A549 (cell line): ENCODE results near the gene DAB1. TPM values are rescaled to one million over a fixed set of nuclear protein-coding genes. Genes with fewer than 3 reads are reported as not detected.

Experiments used
- ATAC-seq, 2 experiments: fragments of 200-7000 bp in 1 of 2; fragments of >200 bp in 1 of 2; cut with Nextera tagmentation in 1 of 2; cut with Tn5 transposase in 1 of 2; 3 replicates each; pipeline versions ENCODE4 v1.8.0 to v1.9.1; 2018 to 2020; ENCODE audit warnings: mild to moderate bottlenecking in 1 of 2, moderate library complexity in 1 of 2
- CTCF ChIA-PET: fragments of 300-600 bp; sonication (Branson Sonifier 250); formaldehyde crosslinking; extraction: SDS; loops from one replicate; lab custom pipeline; 2021; ENCODE audit warnings: antibody characterized with exemption, inconsistent platforms; lab: Yijun Ruan, JAX
- POLR2A ChIA-PET: fragments of 350-600 bp; formaldehyde crosslinking; extraction: SDS; loops from one replicate; lab custom pipeline; 2021; ENCODE audit warnings: antibody characterized with exemption, inconsistent platforms; lab: Yijun Ruan, JAX
- DNase-seq, 2 experiments: peaks; one replicate each; pipeline versions ENCODE4 v3.0.0 to v3.0.0-alpha.2; 2011 to 2016; ENCODE audit warnings: low read depth in 1 of 2, low spot score in 1 of 2
- FAIRE-seq: peaks from 2 replicates; lab custom pipeline; 2011; peaks lifted over from hg19 to GRCh38; lab: Jason Lieb, UNC
- H3K27ac ChIP-seq, 2 experiments: fragments of >200 bp; sonication (Bioruptor Twin); formaldehyde crosslinking; 3 replicates each; pipeline ENCODE4 v1.5.1; 2016 to 2017
- H3K4me1 ChIP-seq: fragments of >200 bp; sonication (Bioruptor Twin); formaldehyde crosslinking; 3 replicates; pipeline ENCODE4 v1.6.1; 2016
- H3K4me2 ChIP-seq: fragments of >200 bp; sonication (Bioruptor Twin); formaldehyde crosslinking; 3 replicates; pipeline ENCODE4 v1.6.1; 2016
- H3K4me3 ChIP-seq: fragments of >200 bp; sonication (Bioruptor Twin); formaldehyde crosslinking; 3 replicates; pipeline ENCODE4 v1.5.1; 2016
- H3K9me3 ChIP-seq: fragments of >200 bp; sonication (Bioruptor Twin); formaldehyde crosslinking; 3 replicates; pipeline ENCODE4 v1.6.1; 2016
- BCL3 ChIP-seq: fragments of >200 bp; sonication (Bioruptor Twin); formaldehyde crosslinking; IDR thresholded peaks from 3 replicates; pipeline ENCODE4 v1.6.1; 2016
- CHD4 ChIP-seq: fragments of 200-600 bp; sonication (generic); IDR thresholded peaks from 2 replicates; pipeline ENCODE4 v1.6.1; 2016; ENCODE audit warnings: antibody characterized with exemption, mild to moderate bottlenecking, borderline replicate concordance
- CTCF ChIP-seq: fragments of >200 bp; sonication (Bioruptor Twin); formaldehyde crosslinking; IDR thresholded peaks from 3 replicates; pipeline ENCODE4 v1.5.1; 2016
- ELK1 ChIP-seq: fragments of 150-350 bp; IDR thresholded peaks from 2 replicates; pipeline ENCODE4 v1.6.1; 2014; ENCODE audit warnings: low read depth, mild to moderate bottlenecking, low read length
- EP300 ChIP-seq, 2 experiments: fragments of >200 bp; sonication (Bioruptor Twin); formaldehyde crosslinking; IDR thresholded peaks; 2 replicates in 1 of 2; 3 replicates in 1 of 2; pipeline ENCODE4 v1.6.1; 2016 to 2017
- FOSB ChIP-seq: fragments of 250-450 bp; sonication (Bioruptor Pico); IDR thresholded peaks from 2 replicates; pipeline ENCODE4 v1.5.0; 2020; ENCODE audit warnings: mild to moderate bottlenecking, moderate library complexity
- FOXS1 ChIP-seq: fragments of 250-450 bp; sonication (Bioruptor Pico); IDR thresholded peaks from 2 replicates; pipeline ENCODE4 v1.5.0; 2020; ENCODE audit warnings: mild to moderate bottlenecking, moderate library complexity
- GATA3 ChIP-seq: IDR thresholded peaks from 2 replicates; pipeline ENCODE4 v1.6.1; 2012; ENCODE audit warnings: borderline replicate concordance
- HDAC2 ChIP-seq: fragments of 200-600 bp; sonication (generic); IDR thresholded peaks from 2 replicates; pipeline ENCODE4 v1.6.1; 2016
- HMGXB4 ChIP-seq: fragments of 250-450 bp; sonication (Bioruptor Pico); IDR thresholded peaks from 2 replicates; pipeline ENCODE4 v1.5.0; 2021; ENCODE audit warnings: mild to moderate bottlenecking, moderate library complexity, borderline replicate concordance
- KDM1A ChIP-seq: fragments of 200-600 bp; sonication (generic); IDR thresholded peaks from 2 replicates; pipeline ENCODE4 v1.6.1; 2016; ENCODE audit warnings: low read depth, mild to moderate bottlenecking
- MYC ChIP-seq: IDR thresholded peaks from 2 replicates; pipeline ENCODE4 v1.6.1; 2012; ENCODE audit warnings: mild to moderate bottlenecking, inconsistent platforms, low read length, improper control_type of control experiment, borderline replicate concordance
- NFE2L2 ChIP-seq: fragments of 150-350 bp; conservative IDR thresholded peaks from 2 replicates; pipeline ENCODE4 v1.6.1; 2014; ENCODE audit warnings: low read length
- NPAS2 ChIP-seq: fragments of 250-450 bp; sonication (Bioruptor Pico); IDR thresholded peaks from 2 replicates; pipeline ENCODE4 v1.8.0; 2022; ENCODE audit warnings: mild to moderate bottlenecking, moderate library complexity, borderline replicate concordance
- NR3C1 ChIP-seq: fragments of >200 bp; sonication (Bioruptor Twin); formaldehyde crosslinking; IDR thresholded peaks from 3 replicates; pipeline ENCODE4 v1.6.1; 2017
- PHF8 ChIP-seq: fragments of 200-600 bp; sonication (generic); IDR thresholded peaks from 2 replicates; pipeline ENCODE4 v1.6.1; 2016; ENCODE audit warnings: low read depth, mild to moderate bottlenecking, antibody characterized with exemption, moderate library complexity, borderline replicate concordance
- RFX5 ChIP-seq: fragments of 450-650 bp; IDR thresholded peaks from 2 replicates; pipeline ENCODE4 v1.7.1; 2014; ENCODE audit warnings: antibody characterized with exemption, mild to moderate bottlenecking, moderate library complexity
- TFCP2L1 ChIP-seq: fragments of 250-450 bp; sonication (Bioruptor Pico); IDR thresholded peaks from 2 replicates; pipeline ENCODE4 v1.5.0; 2021; ENCODE audit warnings: mild to moderate bottlenecking
- USF2 ChIP-seq: fragments of 450-650 bp; IDR thresholded peaks from 2 replicates; pipeline ENCODE4 v1.6.1; 2014; ENCODE audit warnings: antibody characterized with exemption
- ZC3H11A ChIP-seq: fragments of 450-650 bp; IDR thresholded peaks from 2 replicates; pipeline ENCODE4 v1.6.1; 2014; ENCODE audit warnings: antibody characterized with exemption, mild to moderate bottlenecking
- ZNF302 ChIP-seq: fragments of 250-450 bp; sonication (Bioruptor Pico); IDR thresholded peaks from 2 replicates; pipeline ENCODE4 v1.9.0; 2021; ENCODE audit warnings: inconsistent platforms, mild to moderate bottlenecking, moderate library complexity
- WGBS: methylation state at CpG from one replicate; pipeline ENCODE4 v1.1.6; 2017; ENCODE audit errors: missing lambda C conversion rate; 5-methylcytosine and 5-hydroxymethylcytosine counted together
- polyA plus RNA-seq, 4 experiments: library from polyadenylated mRNA; depleted of rRNA in 3 of 4; stranded (reverse); fragments of >200 nt; fragmentation: RNase III in 1 of 4; extraction: RNeasy Plus Mini Kit Qiagen cat#74134 plus additional on column Dnase treatment in 1 of 4; gene quantifications; 2 replicates in 3 of 4; 3 replicates in 1 of 4; pipeline ENCODE4 v1.2.3, GENCODE V29; 2011 to 2017

The DAB1 gene
- polyA plus RNA-seq, 2 of the 4 experiments (the other 2 are of a cell fraction), result not detected

- H3K27ac ChIP-seq, result no peak overlapping the region
- ATAC-seq, result no peak
- ChIA-PET POLR2A (no interaction called here), CTCF (no interaction called here)
- H3K4me3 ChIP-seq, result no peak overlapping the region
- no peaks in the 10 kb centered on the region for H3K9me3 ChIP-seq
- H3K4me1 ChIP-seq, result no peaks in the 10 kb centered on the region
- FAIRE-seq, result no peak
- H3K4me2 ChIP-seq, result no peak overlapping the region
- no peak for DNase-seq
- 0% methylated on average over 1 of the region's 1 CpG for WGBS
- no peak for TF ChIP-seq BCL3
Measured at GRCh38 chr1:57325536-57325935, 98.3 kb downstream of the DAB1 start.

- no peak for ATAC-seq
- Histone ChIP-seq H3K27ac (no peak overlapping the region), H3K4me2 (no peak overlapping the region), H3K9me3 (no peaks in the 10 kb centered on the region), H3K4me3 (no peak overlapping the region), H3K4me1 (no peaks in the 10 kb centered on the region)
- ChIA-PET CTCF (no interaction called here), POLR2A (no interaction called here)
- 0% methylated on average over 2 of the region's 4 CpGs for WGBS
- TF ChIP-seq EP300 (IDR thresholded peaks at IDR 0.05) (no peak), USF2 (no peak), NFE2L2 (no peak), CHD4 (no peak)
- FAIRE-seq, result no peak
- no peak for DNase-seq
Measured at GRCh38 chr1:57325117-57325516, 98.7 kb downstream of the DAB1 start.

GRCh38 chr1:57324388-57324787 lies 99.5 kb downstream of the DAB1 start:
- Histone ChIP-seq H3K9me3 (no peaks in the 10 kb centered on the region), H3K27ac (no peak overlapping the region), H3K4me2 (no peak overlapping the region), H3K4me3 (no peak overlapping the region), H3K4me1 (no peaks in the 10 kb centered on the region)
- FAIRE-seq (no peak), DNase-seq (no peak), ATAC-seq (no peak)
- 41% methylated on average over 3 of the region's 3 CpGs for WGBS
- POLR2A ChIA-PET, result no interaction called here
- CTCF ChIA-PET, result no interaction called here
- no peak for TF ChIP-seq FOXS1 (CRISPR knock-in tag)
- no peak for TF ChIP-seq BCL3
- no peak for TF ChIP-seq MYC
- no peak for TF ChIP-seq ELK1
- no peak for TF ChIP-seq ZC3H11A
- TF ChIP-seq HMGXB4 (CRISPR knock-in tag), result no peak
- no peak for TF ChIP-seq NR3C1
- TF ChIP-seq GATA3, result no peak
- no peak for TF ChIP-seq CTCF
- no peak for TF ChIP-seq TFCP2L1 (CRISPR knock-in tag)
- TF ChIP-seq ZNF302 (CRISPR knock-in tag), result no peak
- TF ChIP-seq RFX5, result no peak
- no peak for TF ChIP-seq EP300 (IDR thresholded peaks at IDR 0.05)
- TF ChIP-seq USF2, result no peak
- no peak for TF ChIP-seq KDM1A
- TF ChIP-seq PHF8, result no peak
- no peak for TF ChIP-seq NPAS2
- no peak for TF ChIP-seq HDAC2
- no peak for TF ChIP-seq FOSB (CRISPR knock-in tag)
